Raji (cell line): Measurements from ENCODE around the gene PSMD3.

Source experiments
- POLR2A ChIP-seq: IDR thresholded peaks from 2 replicates; pipeline ENCODE4 v1.6.1; 2011; ENCODE audit warnings: low read depth, low read length, control low read depth; ENCODE audit not compliant: insufficient read depth

Gene PSMD3

GRCh38 chr17:39980351-39981206 is at the start of gene PSMD3:
Gene PSMD3 (plus strand): TSS chr17:39980807. CDS start chr17:39980971, 164 bp downstream.
- peak; percentile 71 for TF ChIP-seq POLR2A

- TF ChIP-seq POLR2A, result no peak
These were observed 46.7 kb upstream of the PSMD3 start for GRCh38 chr17:39933912-39934311.

GRCh38 chr17:39934324-39934723 is 46.3 kb upstream of the PSMD3 start:
- no peak for TF ChIP-seq POLR2A

GRCh38 chr17:39935909-39936308 is 44.7 kb upstream of the PSMD3 start:
- no peak for TF ChIP-seq POLR2A

- TF ChIP-seq POLR2A, result no peak
These were observed 43.2 kb upstream of the PSMD3 start for GRCh38 chr17:39937447-39937846.

GRCh38 chr17:39938140-39938869 is 42.3 kb upstream of the PSMD3 start:
- no peak for TF ChIP-seq POLR2A

GRCh38 chr17:39939106-39939505 is 41.5 kb upstream of the PSMD3 start:
- TF ChIP-seq POLR2A, result no peak

GRCh38 chr17:39939588-39940419 is 40.8 kb upstream of the PSMD3 start:
- TF ChIP-seq POLR2A, result no peak

- TF ChIP-seq POLR2A, result no peak
These were observed 36.8 kb upstream of the PSMD3 start for GRCh38 chr17:39943702-39944392.

- TF ChIP-seq POLR2A, result no peak
These were observed 36.3 kb upstream of the PSMD3 start for GRCh38 chr17:39944393-39944711.

GRCh38 chr17:39946551-39947330 is 33.9 kb upstream of the PSMD3 start:
- TF ChIP-seq POLR2A, result no peak

GRCh38 chr17:39949028-39949427 is 31.6 kb upstream of the PSMD3 start:
- no peak for TF ChIP-seq POLR2A

- TF ChIP-seq POLR2A, result no peak
These were observed 29.7 kb upstream of the PSMD3 start for GRCh38 chr17:39950871-39951348.
